Measurements from ENCODE around the gene COPB1.

COPB1 gene

DNA sequence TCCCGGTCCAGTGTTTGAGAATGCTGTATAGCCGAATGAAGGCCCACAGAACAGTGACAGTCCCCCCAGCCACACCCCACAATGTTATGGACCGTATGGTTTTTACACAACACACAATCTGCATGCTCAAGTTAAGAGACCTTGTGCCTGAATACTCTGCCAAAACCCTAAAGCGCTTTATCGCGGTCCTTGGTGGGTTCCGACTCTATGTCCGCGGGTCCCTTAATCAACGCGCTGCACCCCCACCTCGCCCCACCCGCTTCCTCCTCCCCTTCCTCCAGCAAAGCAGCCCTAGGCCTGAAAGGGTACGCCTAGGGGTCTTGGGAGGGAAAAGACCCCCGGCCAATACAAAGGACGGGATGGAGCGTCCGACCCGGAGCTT lies 442 bp downstream of the COPB1 start:
- DNase-seq (ENCODE audit: low spot score in 2 of 2) (peak in 1 of 2 donors; percentile 27), ATAC-seq (replicated peaks; ENCODE audit: extremely low read depth, poor library complexity, severe bottlenecking) (peak; percentile 29)
- Mint-ChIP-seq H3K4me1 (peaks cover 51% of the 10 kb centered on the region), H3K36me3 (ENCODE audit: insufficient read depth) (peaks cover 55% of the 10 kb centered on the region), H3K9me3 (no peaks in the 10 kb centered on the region), H3K27ac (ENCODE audit: low read depth) (peak overlapping the region; percentile 99), H3K4me3 (peak overlapping the region; percentile 95), H3K27me3 (no peaks in the 10 kb centered on the region)

DNA sequence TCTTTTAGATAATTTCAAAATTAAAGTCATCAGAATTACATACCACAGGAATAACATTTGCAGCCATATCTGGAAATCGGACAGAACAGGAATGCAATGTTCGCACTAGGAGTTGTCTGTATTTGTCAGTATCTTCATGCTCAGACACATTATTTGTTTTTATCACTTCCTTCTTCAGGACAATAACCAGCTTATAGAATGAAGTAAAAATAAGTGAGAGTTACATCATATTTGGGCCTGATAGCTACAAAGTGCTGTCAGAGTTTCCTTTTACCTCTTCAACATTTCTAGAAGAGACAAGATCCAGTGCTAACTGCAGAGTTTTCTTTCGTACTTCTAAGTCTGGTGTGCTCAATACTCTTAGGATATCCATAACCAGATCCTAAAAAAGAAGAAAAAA lies 18.9 kb downstream of the COPB1 start:
- Mint-ChIP-seq H3K36me3 (ENCODE audit: insufficient read depth) (peaks cover 83% of the 10 kb centered on the region), H3K9me3 (no peaks in the 10 kb centered on the region), H3K27ac (ENCODE audit: low read depth) (no peak overlapping the region), H3K27me3 (no peaks in the 10 kb centered on the region), H3K4me3 (no peak overlapping the region), H3K4me1 (peaks cover 23% of the 10 kb centered on the region)
- DNase-seq (ENCODE audit: low spot score in 2 of 2) (no peak), ATAC-seq (replicated peaks; ENCODE audit: extremely low read depth, poor library complexity, severe bottlenecking) (no peak)

DNA sequence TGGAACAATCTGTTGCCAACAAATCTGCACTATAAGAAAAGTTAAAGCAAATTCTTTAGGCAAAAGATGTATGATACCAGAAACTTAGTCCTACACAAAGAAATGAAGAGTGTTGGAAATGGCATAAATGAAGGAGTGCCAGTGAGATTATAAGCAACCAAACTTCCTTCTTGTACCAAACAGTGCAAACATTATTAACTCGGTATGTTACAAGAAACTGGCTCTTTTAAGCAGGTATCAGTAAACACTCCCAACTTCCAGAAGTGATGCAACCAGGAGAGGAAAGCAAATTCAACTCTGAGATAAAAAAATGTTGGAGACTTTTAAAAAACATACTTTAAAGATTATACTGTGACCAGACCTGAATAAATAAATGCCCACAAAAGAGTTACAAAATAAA lies 28.5 kb downstream of the COPB1 start:
- no peak overlapping the region for H3K4me3 Mint-ChIP-seq
- peaks cover 82% of the 10 kb centered on the region for H3K36me3 Mint-ChIP-seq (ENCODE audit: insufficient read depth)
- H3K27ac Mint-ChIP-seq (ENCODE audit: low read depth), result peak overlapping the region; percentile 81
- peaks cover 57% of the 10 kb centered on the region for H3K4me1 Mint-ChIP-seq
- no peaks in the 10 kb centered on the region for H3K27me3 Mint-ChIP-seq
- DNase-seq (ENCODE audit: low spot score in 2 of 2) (no peak), ATAC-seq (replicated peaks; ENCODE audit: extremely low read depth, poor library complexity, severe bottlenecking) (no peak)
- H3K9me3 Mint-ChIP-seq, result no peaks in the 10 kb centered on the region

DNA sequence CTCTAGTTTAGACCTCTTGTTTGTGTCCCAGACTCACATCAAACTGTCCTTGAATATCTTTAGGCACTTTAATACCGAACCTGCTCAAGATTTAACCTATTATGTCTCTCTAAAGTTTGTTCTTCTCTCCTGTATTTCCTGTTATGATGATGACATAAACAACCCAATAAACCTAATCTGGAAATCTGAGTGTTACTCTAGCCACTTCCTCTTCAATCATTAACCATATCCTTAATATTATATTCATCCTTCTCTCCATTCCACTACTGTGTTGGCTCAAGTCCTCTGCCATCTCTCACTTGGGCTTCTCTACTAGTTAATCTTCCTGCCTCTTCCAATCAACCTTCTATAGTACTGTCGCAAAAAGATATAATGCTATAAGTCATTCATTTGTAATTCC lies 36.0 kb downstream of the COPB1 start:
- no peak for DNase-seq (ENCODE audit: low spot score in 2 of 2)
- Mint-ChIP-seq H3K27ac (ENCODE audit: low read depth) (no peak overlapping the region), H3K27me3 (no peaks in the 10 kb centered on the region), H3K36me3 (ENCODE audit: insufficient read depth) (peaks cover 62% of the 10 kb centered on the region), H3K4me1 (peaks cover 9% of the 10 kb centered on the region), H3K9me3 (no peaks in the 10 kb centered on the region), H3K4me3 (no peak overlapping the region)
- ATAC-seq (replicated peaks; ENCODE audit: extremely low read depth, poor library complexity, severe bottlenecking), result peak; percentile 49

DNA sequence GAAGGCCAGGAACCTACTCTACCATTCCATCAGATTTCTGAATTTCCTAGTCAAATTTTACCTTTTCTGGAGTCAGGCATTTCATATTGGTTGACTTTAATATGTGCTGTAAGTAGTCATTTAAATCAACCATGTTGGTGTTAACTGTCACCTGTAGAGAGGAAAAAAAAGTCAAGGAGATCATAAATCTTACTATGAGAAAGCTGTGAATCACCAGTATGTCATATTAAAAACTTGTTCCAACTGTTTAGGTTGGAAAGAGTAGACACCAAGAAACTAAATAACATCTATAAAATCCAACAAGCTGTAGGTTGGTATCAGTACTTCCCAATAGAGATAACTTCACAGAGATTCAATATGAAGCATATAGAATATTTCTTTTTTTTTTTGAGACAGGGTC lies 39.5 kb downstream of the COPB1 start:
- no peak for DNase-seq (ENCODE audit: low spot score in 2 of 2)
- H3K4me1 Mint-ChIP-seq, result no peaks in the 10 kb centered on the region
- no peaks in the 10 kb centered on the region for H3K9me3 Mint-ChIP-seq
- no peaks in the 10 kb centered on the region for H3K27me3 Mint-ChIP-seq
- no peak overlapping the region for H3K27ac Mint-ChIP-seq (ENCODE audit: low read depth)
- ATAC-seq (replicated peaks; ENCODE audit: extremely low read depth, poor library complexity, severe bottlenecking), result no peak
- H3K36me3 Mint-ChIP-seq (ENCODE audit: insufficient read depth), result peaks cover 50% of the 10 kb centered on the region
- no peak overlapping the region for H3K4me3 Mint-ChIP-seq

DNA sequence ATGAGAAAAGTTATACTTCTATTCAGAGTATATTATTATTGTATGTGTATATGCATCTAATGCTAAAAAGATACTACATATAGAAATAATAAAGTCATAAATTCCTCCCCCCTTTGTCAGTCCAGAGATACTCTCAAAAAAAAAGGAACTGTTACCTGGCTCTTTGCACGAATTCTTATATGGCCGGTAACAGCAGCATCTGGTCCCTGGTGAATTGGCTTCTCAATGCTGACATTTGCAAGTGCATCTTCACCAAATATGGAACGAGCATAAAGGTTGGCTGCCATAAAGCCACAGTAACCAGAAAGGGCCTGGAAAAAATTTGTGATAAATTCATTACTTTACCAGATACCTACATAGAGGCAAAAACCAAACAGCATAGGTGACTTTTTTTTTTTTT lies 41.2 kb downstream of the COPB1 start:
- H3K27ac Mint-ChIP-seq (ENCODE audit: low read depth), result no peak overlapping the region
- DNase-seq (ENCODE audit: low spot score in 2 of 2) (no peak), ATAC-seq (replicated peaks; ENCODE audit: extremely low read depth, poor library complexity, severe bottlenecking) (no peak)
- no peaks in the 10 kb centered on the region for H3K9me3 Mint-ChIP-seq
- no peak overlapping the region for H3K4me3 Mint-ChIP-seq
- no peaks in the 10 kb centered on the region for H3K27me3 Mint-ChIP-seq
- H3K4me1 Mint-ChIP-seq, result no peaks in the 10 kb centered on the region
- peaks cover 47% of the 10 kb centered on the region for H3K36me3 Mint-ChIP-seq (ENCODE audit: insufficient read depth)

DNA sequence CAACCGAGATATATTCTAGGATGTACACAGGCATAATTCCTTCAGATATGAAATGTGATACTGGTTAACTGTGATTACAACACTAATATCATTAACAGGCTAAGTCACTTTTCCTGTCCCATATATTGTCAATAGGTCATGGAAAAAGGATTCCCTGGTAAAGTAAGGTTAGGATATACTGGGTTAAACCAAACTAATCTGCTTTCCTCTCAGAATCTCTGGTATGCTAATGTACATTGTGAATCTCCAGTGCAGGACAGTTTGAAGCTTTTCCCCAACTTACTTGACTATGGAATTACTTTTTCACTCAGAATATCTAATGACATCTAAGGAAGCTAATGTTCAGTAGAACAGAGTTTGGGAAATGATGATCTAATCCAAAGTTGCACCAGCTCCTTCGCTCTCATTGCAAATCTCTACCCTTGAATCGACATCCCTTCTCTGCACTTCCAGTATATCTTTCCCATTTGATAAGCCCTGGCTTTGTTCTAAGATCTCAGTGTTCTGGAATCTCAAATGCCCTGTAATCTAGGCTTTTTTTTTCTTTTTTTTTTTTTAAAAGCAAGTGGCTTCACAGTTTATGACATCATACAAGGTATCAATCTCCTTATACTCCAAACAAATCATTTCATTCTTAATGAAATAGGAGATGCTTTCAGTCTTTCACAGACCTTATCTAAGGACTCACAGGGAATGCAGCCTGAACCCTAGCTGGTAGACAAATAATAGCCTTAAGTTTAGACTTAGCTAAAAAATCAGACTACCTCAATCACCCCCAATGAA lies 43.8 kb downstream of the COPB1 start:
- no peaks in the 10 kb centered on the region for H3K27me3 Mint-ChIP-seq
- H3K27ac Mint-ChIP-seq (ENCODE audit: low read depth), result peak overlapping the region; percentile 57
- no peaks in the 10 kb centered on the region for H3K9me3 Mint-ChIP-seq
- H3K36me3 Mint-ChIP-seq (ENCODE audit: insufficient read depth), result peaks cover 41% of the 10 kb centered on the region
- H3K4me3 Mint-ChIP-seq, result no peak overlapping the region
- H3K4me1 Mint-ChIP-seq, result peaks cover 6% of the 10 kb centered on the region
- no peak for DNase-seq (ENCODE audit: low spot score in 2 of 2)
- ATAC-seq (replicated peaks; ENCODE audit: extremely low read depth, poor library complexity, severe bottlenecking), result no peak

DNA sequence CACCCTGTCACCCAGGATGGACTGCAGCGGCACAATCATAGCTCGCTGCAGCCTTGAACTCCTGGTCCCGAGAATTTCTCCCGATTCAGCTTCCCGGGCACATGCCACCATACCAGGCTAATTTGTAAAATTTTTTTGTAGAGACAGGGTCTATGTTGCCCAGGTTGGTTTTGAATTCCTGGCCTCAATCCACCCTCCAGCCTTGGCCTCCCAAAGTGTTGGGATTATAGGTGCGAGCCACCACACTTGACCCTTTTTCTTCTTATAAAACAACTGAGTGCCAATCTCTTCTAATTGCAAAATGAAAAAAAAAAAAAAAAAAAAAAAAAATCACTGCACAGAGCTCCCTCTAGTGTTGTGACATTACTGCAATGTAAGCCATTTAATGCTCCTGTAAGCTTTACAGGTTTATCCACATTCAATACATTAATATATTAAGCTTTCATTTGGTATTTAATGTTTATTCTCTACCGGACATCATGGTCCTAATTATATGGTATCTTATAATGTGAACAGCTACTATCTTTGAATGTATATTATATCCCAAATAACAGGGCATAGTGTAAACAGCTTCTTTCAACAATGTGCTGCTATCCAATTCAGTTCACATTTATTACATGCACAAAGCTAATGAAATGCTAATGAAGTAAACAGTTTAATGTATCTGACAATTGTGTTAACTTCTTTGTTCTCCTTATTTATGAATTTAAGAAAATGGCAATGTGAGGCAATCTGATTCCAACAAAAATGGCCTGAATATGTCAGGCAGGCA lies 44.6 kb downstream of the COPB1 start:
- Mint-ChIP-seq H3K4me3 (no peak overlapping the region), H3K27ac (ENCODE audit: low read depth) (no peak overlapping the region), H3K9me3 (no peaks in the 10 kb centered on the region), H3K4me1 (peaks cover 6% of the 10 kb centered on the region), H3K27me3 (no peaks in the 10 kb centered on the region), H3K36me3 (ENCODE audit: insufficient read depth) (peaks cover 33% of the 10 kb centered on the region)
- DNase-seq (ENCODE audit: low spot score in 2 of 2) (no peak), ATAC-seq (replicated peaks; ENCODE audit: extremely low read depth, poor library complexity, severe bottlenecking) (peak; percentile 24)

DNA sequence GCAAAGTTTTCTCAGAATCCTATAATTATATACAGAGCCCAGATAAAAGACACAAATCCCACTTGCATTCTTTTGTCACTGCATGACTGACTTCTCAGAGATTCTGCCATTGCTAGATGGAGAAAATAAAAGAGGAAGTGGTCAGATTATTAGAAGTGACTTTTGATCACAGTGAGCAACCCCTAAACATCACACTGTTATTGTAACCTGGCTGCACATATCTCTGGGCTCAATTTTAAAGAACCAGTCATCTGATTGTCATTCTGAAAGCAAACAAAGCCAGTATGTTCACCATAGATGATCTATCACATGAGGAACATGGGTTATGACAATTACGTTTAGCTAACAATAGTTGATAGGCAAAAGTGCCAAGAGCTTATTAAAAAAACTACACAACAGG lies 47.8 kb downstream of the COPB1 start:
- ATAC-seq (replicated peaks; ENCODE audit: extremely low read depth, poor library complexity, severe bottlenecking) (peak; percentile 28), DNase-seq (ENCODE audit: low spot score in 2 of 2) (no peak)
- peaks cover 12% of the 10 kb centered on the region for H3K36me3 Mint-ChIP-seq (ENCODE audit: insufficient read depth)
- no peaks in the 10 kb centered on the region for H3K27me3 Mint-ChIP-seq
- no peak overlapping the region for H3K4me3 Mint-ChIP-seq
- H3K27ac Mint-ChIP-seq (ENCODE audit: low read depth), result no peak overlapping the region
- H3K4me1 Mint-ChIP-seq, result peaks cover 18% of the 10 kb centered on the region
- no peaks in the 10 kb centered on the region for H3K9me3 Mint-ChIP-seq

DNA sequence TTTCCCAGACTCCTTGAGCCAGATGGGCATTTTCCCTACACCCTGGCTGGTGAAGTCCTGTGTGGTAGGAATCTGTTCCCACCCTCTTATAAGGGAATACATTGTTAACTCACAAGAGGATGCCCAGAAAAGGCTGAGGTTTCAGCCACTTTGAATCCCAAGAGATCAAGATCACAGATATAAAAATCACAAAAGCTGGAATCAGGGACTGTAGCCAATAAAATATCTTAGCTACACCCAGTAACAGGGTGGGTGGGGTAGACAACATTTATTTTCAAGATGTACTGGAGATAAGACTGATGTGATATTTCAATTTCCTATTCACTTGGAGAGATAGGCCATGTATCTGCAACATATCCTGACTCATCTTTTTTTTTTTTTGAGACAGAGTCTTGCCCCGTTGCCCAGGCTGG lies 50.3 kb downstream of the COPB1 start:
- no peaks in the 10 kb centered on the region for H3K9me3 Mint-ChIP-seq
- peaks cover 3% of the 10 kb centered on the region for H3K36me3 Mint-ChIP-seq (ENCODE audit: insufficient read depth)
- DNase-seq (ENCODE audit: low spot score in 2 of 2) (no peak), ATAC-seq (replicated peaks; ENCODE audit: extremely low read depth, poor library complexity, severe bottlenecking) (no peak)
- no peaks in the 10 kb centered on the region for H3K27me3 Mint-ChIP-seq
- H3K4me3 Mint-ChIP-seq, result no peak overlapping the region
- no peak overlapping the region for H3K27ac Mint-ChIP-seq (ENCODE audit: low read depth)
- H3K4me1 Mint-ChIP-seq, result peaks cover 24% of the 10 kb centered on the region

DNA sequence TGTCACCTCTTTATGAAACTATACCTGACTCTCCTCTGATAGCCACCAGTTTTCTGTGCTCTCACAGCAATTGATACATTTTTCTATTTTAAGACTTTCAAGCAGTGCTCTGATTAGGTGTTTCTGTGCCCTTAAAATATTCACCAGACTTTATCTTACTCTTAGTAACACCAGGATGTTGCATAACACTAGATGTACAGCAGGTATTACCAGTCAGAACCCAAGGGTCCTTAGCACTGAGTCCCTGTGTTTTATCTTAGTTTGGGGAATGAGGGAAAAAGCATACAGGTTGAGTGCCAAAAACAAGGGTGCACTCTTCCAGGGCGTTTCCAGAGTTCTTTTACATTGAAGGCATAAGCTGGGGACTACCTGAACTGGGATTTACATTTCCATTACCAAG lies 51.4 kb downstream of the COPB1 start:
- no peak overlapping the region for H3K4me3 Mint-ChIP-seq
- H3K36me3 Mint-ChIP-seq (ENCODE audit: insufficient read depth), result peaks cover 3% of the 10 kb centered on the region
- no peaks in the 10 kb centered on the region for H3K27me3 Mint-ChIP-seq
- no peak overlapping the region for H3K27ac Mint-ChIP-seq (ENCODE audit: low read depth)
- H3K9me3 Mint-ChIP-seq, result no peaks in the 10 kb centered on the region
- DNase-seq (ENCODE audit: low spot score in 2 of 2) (no peak), ATAC-seq (replicated peaks; ENCODE audit: extremely low read depth, poor library complexity, severe bottlenecking) (no peak)
- peaks cover 24% of the 10 kb centered on the region for H3K4me1 Mint-ChIP-seq

DNA sequence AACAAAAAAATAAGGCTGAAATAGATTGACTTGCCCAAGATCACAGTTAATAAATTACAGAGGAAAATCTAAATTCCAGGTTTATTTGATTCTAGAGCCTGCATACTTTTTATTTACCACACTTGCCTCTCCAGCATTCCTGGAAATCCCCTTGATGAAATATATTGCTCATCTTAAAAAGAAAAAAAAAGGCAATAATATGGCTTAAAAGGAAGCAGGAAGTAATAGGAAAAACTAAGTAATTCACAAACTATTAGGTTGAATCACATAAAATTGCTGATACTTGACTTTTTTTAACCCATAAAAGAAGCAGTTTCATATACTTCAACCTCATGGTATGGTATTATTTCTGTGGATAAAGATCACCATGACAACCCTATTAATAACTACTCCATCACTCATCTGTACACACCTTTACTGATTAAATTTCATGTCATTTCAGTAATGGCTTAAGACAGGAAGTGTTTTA lies 52.9 kb downstream of the COPB1 start:
- ATAC-seq (replicated peaks; ENCODE audit: extremely low read depth, poor library complexity, severe bottlenecking), result no peak
- no peak overlapping the region for H3K27ac Mint-ChIP-seq (ENCODE audit: low read depth)
- H3K4me1 Mint-ChIP-seq, result peaks cover 23% of the 10 kb centered on the region
- H3K36me3 Mint-ChIP-seq (ENCODE audit: insufficient read depth), result no peaks in the 10 kb centered on the region
- H3K4me3 Mint-ChIP-seq, result no peak overlapping the region
- no peaks in the 10 kb centered on the region for H3K27me3 Mint-ChIP-seq
- DNase-seq (ENCODE audit: low spot score in 2 of 2), result no peak
- H3K9me3 Mint-ChIP-seq, result no peaks in the 10 kb centered on the region

Measured in central memory CD8-positive, alpha-beta T cell (primary cell).